OCI-LY3 (cell line): ENCODE data around the gene VGLL4.

Experiments
- H2AFZ ChIP-seq: fragments of 200-600, 300-600 bp; shearing (Covaris generic); 2 replicates; pipeline ENCODE4 v1.6.0; 2014; ENCODE audit warnings: antibody characterized with exemption, low read depth, low read length
- H3K27ac ChIP-seq: fragments of 200-600, 300-600 bp; sonication (generic); 2 replicates; pipeline ENCODE4 v1.5.1; 2014; ENCODE audit warnings: mild to moderate bottlenecking, low read length, moderate library complexity, mixed read lengths
- H3K27me3 ChIP-seq: fragments of 200-600, 300-600 bp; sonication (generic); 2 replicates; pipeline ENCODE4 v1.6.1; 2014; ENCODE audit warnings: low read depth, low read length, mixed read lengths
- H3K36me3 ChIP-seq: fragments of 200-600, 300-600 bp; sonication (generic); replicated peaks from 2 replicates; pipeline ENCODE3; 2014; ENCODE audit warnings: low read depth, low read length, mixed read lengths
- H3K4me1 ChIP-seq: fragments of 300-600, 200-600 bp; sonication (generic); 2 replicates; pipeline ENCODE4 v1.6.1; 2014; ENCODE audit warnings: low read length, mixed read lengths
- H3K4me2 ChIP-seq: fragments of 200-600, 300-600 bp; sonication (generic); 2 replicates; pipeline ENCODE4 v1.6.1; 2014; ENCODE audit warnings: low read length, mixed read lengths
- H3K4me3 ChIP-seq: fragments of 300-600, 200-600 bp; sonication (generic); 2 replicates; pipeline ENCODE4 v1.5.1; 2014; ENCODE audit warnings: antibody characterized with exemption, mild to moderate bottlenecking, low read length, moderate library complexity
- H3K79me2 ChIP-seq: fragments of 300-600, 200-600 bp; shearing (Covaris generic); 2 replicates; pipeline ENCODE4 v1.6.1; 2014; ENCODE audit warnings: mild to moderate bottlenecking, low read length, mixed read lengths
- H3K9ac ChIP-seq: fragments of 300-600, 200-600 bp; shearing (Covaris generic); 2 replicates; pipeline ENCODE4 v1.6.0; 2014; ENCODE audit warnings: mild to moderate bottlenecking, low read length, moderate library complexity
- H3K9me3 ChIP-seq: fragments of 200-600, 300-600 bp; shearing (Covaris generic); 2 replicates; pipeline ENCODE4 v1.6.1; 2014; ENCODE audit warnings: low read length, mixed read lengths; ENCODE audit not compliant: insufficient read depth
- H4K20me1 ChIP-seq: fragments of 200-600, 300-600 bp; sonication (generic); 2 replicates; pipeline ENCODE4 v1.6.1; 2016; ENCODE audit warnings: low read length, mixed read lengths; ENCODE audit not compliant: insufficient read depth
- EZH2phosphoT487 ChIP-seq: fragments of 200-600 bp; shearing (Covaris generic); IDR thresholded peaks from 2 replicates; pipeline ENCODE4 v1.6.1; 2018; ENCODE audit warnings: antibody characterized with exemption, mixed run types, low read depth
- TF ChIP-seq, protein P1 (sequence below): fragments of 200-600, 300-600 bp; sonication (generic); IDR thresholded peaks from 2 replicates; pipeline ENCODE4 v1.5.1; 2014; ENCODE audit warnings: antibody characterized with exemption, low read length, low read depth

VGLL4 gene

DNA sequence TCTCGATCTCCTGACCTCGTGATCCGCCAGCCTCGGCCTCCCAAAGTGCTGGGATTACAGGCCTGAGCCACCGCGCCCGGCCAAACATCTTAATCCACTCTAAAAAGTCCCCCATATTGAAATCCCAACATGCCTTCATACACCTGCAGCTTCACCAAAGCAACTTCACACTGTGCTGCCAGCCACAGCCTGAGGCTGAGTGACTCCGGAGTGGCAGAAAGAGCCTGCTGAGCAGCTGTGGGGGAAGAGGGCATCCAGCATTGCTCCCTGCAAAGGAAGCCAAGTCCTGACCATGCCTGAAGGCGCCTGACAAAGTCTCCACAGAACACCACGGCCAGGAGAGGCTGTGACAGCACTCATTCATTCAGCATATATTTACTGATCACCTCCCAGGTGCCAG is 21.6 kb upstream of the VGLL4 start:
- no peak overlapping the region for H3K9ac ChIP-seq
- H3K27me3 ChIP-seq, result peaks cover 25% of the 10 kb centered on the region
- H3K4me2 ChIP-seq, result no peak overlapping the region
- TF ChIP-seq, protein P1, sequence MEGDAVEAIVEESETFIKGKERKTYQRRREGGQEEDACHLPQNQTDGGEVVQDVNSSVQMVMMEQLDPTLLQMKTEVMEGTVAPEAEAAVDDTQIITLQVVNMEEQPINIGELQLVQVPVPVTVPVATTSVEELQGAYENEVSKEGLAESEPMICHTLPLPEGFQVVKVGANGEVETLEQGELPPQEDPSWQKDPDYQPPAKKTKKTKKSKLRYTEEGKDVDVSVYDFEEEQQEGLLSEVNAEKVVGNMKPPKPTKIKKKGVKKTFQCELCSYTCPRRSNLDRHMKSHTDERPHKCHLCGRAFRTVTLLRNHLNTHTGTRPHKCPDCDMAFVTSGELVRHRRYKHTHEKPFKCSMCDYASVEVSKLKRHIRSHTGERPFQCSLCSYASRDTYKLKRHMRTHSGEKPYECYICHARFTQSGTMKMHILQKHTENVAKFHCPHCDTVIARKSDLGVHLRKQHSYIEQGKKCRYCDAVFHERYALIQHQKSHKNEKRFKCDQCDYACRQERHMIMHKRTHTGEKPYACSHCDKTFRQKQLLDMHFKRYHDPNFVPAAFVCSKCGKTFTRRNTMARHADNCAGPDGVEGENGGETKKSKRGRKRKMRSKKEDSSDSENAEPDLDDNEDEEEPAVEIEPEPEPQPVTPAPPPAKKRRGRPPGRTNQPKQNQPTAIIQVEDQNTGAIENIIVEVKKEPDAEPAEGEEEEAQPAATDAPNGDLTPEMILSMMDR, result no peak
- TF ChIP-seq EZH2phosphoT487, result no peak
- H3K4me1 ChIP-seq, result peaks cover 4% of the 10 kb centered on the region
- peaks cover under 1% of the 10 kb centered on the region; the same call in 1 of the 2 replicates for H4K20me1 ChIP-seq
- H3K9me3 ChIP-seq, result no peaks in the 10 kb centered on the region
- H2AFZ ChIP-seq, result no peak overlapping the region
- H3K27ac ChIP-seq, result no peak overlapping the region
- H3K36me3 ChIP-seq, result no peaks in the 10 kb centered on the region
- H3K79me2 ChIP-seq, result no peaks in the 10 kb centered on the region
- no peak overlapping the region for H3K4me3 ChIP-seq

- Histone ChIP-seq H3K9me3 (no peaks in the 10 kb centered on the region), H3K4me3 (no peak overlapping the region)
Observed at GRCh38 chr3:11662392-11662990, 18.8 kb upstream of the VGLL4 start.

GRCh38 chr3:11661827-11662226 is 18.1 kb upstream of the VGLL4 start:
- no peak overlapping the region for H3K4me3 ChIP-seq
- H2AFZ ChIP-seq, result no peak overlapping the region
- no peaks in the 10 kb centered on the region for H3K4me1 ChIP-seq
- no peak overlapping the region for H3K4me2 ChIP-seq
- no peaks in the 10 kb centered on the region for H3K36me3 ChIP-seq
- no peak overlapping the region for H3K27ac ChIP-seq
- H3K9ac ChIP-seq, result no peak overlapping the region
- H3K9me3 ChIP-seq, result no peaks in the 10 kb centered on the region
- no peak for TF ChIP-seq EZH2phosphoT487
- TF ChIP-seq, protein P1, result no peak
- H4K20me1 ChIP-seq, result no peaks in the 10 kb centered on the region
- no peaks in the 10 kb centered on the region for H3K79me2 ChIP-seq
- H3K27me3 ChIP-seq, result peaks cover 3% of the 10 kb centered on the region

More at GRCh38 chr3:11662392-11662990, 18.8 kb upstream of the VGLL4 start:
- TF ChIP-seq, protein P1, result no peak
- no peak for TF ChIP-seq EZH2phosphoT487
- Histone ChIP-seq H4K20me1 (no peaks in the 10 kb centered on the region), H3K27me3 (peaks cover 9% of the 10 kb centered on the region), H3K27ac (no peak overlapping the region), H3K4me2 (no peak overlapping the region), H3K4me1 (peaks cover 2% of the 10 kb centered on the region), H3K79me2 (no peaks in the 10 kb centered on the region), H3K36me3 (no peaks in the 10 kb centered on the region), H3K9ac (no peak overlapping the region), H2AFZ (no peak overlapping the region)

GRCh38 chr3:11661052-11661656 is 17.4 kb upstream of the VGLL4 start:
- no peak overlapping the region for H3K9ac ChIP-seq
- H3K9me3 ChIP-seq, result no peaks in the 10 kb centered on the region
- H2AFZ ChIP-seq, result no peak overlapping the region
- no peaks in the 10 kb centered on the region for H3K36me3 ChIP-seq
- H4K20me1 ChIP-seq, result no peaks in the 10 kb centered on the region
- TF ChIP-seq, protein P1, result no peak
- H3K4me1 ChIP-seq, result no peaks in the 10 kb centered on the region
- no peak overlapping the region for H3K4me2 ChIP-seq
- no peak overlapping the region for H3K4me3 ChIP-seq
- H3K27me3 ChIP-seq, result no peaks in the 10 kb centered on the region; the same call in none of the 2 replicates
- no peaks in the 10 kb centered on the region for H3K79me2 ChIP-seq
- H3K27ac ChIP-seq, result no peak overlapping the region
